CD14-positive monocyte (primary cell): Measurements from ENCODE around the gene MRGPRE. TPM values are rescaled to one million over a fixed set of nuclear protein-coding genes. Genes with fewer than 3 reads are reported as not detected.

Experiments used
- DNase-seq, 3 donors: peaks; one replicate each; pipeline ENCODE4 v3.0.0-alpha.2; 2011 to 2022
- H2AFZ ChIP-seq: 2 replicates; pipeline ENCODE4 v1.6.0; 2012; ENCODE audit warnings: mild to moderate bottlenecking, low read depth, low read length, inconsistent platforms; ENCODE audit not compliant: insufficient read depth, poor library complexity, severe bottlenecking
- H3K27ac ChIP-seq, 2 donors: 1 replicate in 1 of 2; 2 replicates in 1 of 2; pipeline ENCODE4 v1.5.1; 2012 to 2013; ENCODE audit warnings: low read length in 2 of 2, control low read depth in 1 of 2, inconsistent platforms in 1 of 2, low read depth in 1 of 2, mild to moderate bottlenecking in 1 of 2
- H3K27me3 ChIP-seq, 2 donors: one replicate each; pipeline versions ENCODE4 v1.6.0 to v1.6.1; 2011 to 2013; ENCODE audit warnings: low read length in 2 of 2; ENCODE audit not compliant: control insufficient read depth in 2 of 2, insufficient read depth in 2 of 2
- H3K36me3 ChIP-seq, 2 donors: replicated peaks in 1 of 2; 1 replicate in 1 of 2; 2 replicates in 1 of 2; pipeline versions ENCODE4 v1.5.1 to v1.6.1; 2012 to 2013; ENCODE audit warnings: low read length in 2 of 2, control low read depth in 1 of 2, inconsistent platforms in 1 of 2, mild to moderate bottlenecking in 1 of 2; ENCODE audit not compliant: insufficient read depth in 2 of 2, control insufficient read depth in 1 of 2
- H3K4me1 ChIP-seq, 2 donors: 1 replicate in 1 of 2; 2 replicates in 1 of 2; pipeline versions ENCODE4 v1.5.1 to v1.6.1; 2012 to 2013; ENCODE audit warnings: low read length in 2 of 2, control low read depth in 1 of 2, inconsistent platforms in 1 of 2, mild to moderate bottlenecking in 1 of 2, moderate library complexity in 1 of 2; ENCODE audit not compliant: insufficient read depth in 2 of 2, control insufficient read depth in 1 of 2
- H3K4me2 ChIP-seq: replicated peaks from 2 replicates; pipeline ENCODE3; 2012; ENCODE audit warnings: low read length, moderate library complexity, mild to moderate bottlenecking; ENCODE audit not compliant: poor library complexity, severe bottlenecking; ENCODE audit errors: extremely low read depth
- H3K4me3 ChIP-seq, 3 experiments: fragments of 200-600 bp in 1 of 3; sonication (generic) in 1 of 3; replicated peaks in 1 of 3; 1 replicate in 2 of 3; 2 replicates in 1 of 3; pipeline ENCODE4 v1.5.1; 2011 to 2013; ENCODE audit warnings: low read length in 3 of 3, mild to moderate bottlenecking in 3 of 3, control low read depth in 2 of 3, low read depth in 2 of 3, inconsistent platforms in 1 of 3, moderate library complexity in 1 of 3
- H3K79me2 ChIP-seq: 2 replicates; pipeline ENCODE4 v1.6.0; 2012; ENCODE audit warnings: mild to moderate bottlenecking, control low read depth, inconsistent platforms, low read length, moderate library complexity; ENCODE audit not compliant: insufficient read depth
- H3K9ac ChIP-seq: 2 replicates; pipeline ENCODE4 v1.6.0; 2017; ENCODE audit warnings: low read length, mild to moderate bottlenecking; ENCODE audit not compliant: insufficient read depth, poor library complexity, severe bottlenecking
- H3K9me3 ChIP-seq, 2 donors: replicated peaks in 1 of 2; 1 replicate in 1 of 2; 2 replicates in 1 of 2; pipeline versions ENCODE4 v1.5.1 to v1.6.1; 2012 to 2013; ENCODE audit warnings: low read length in 2 of 2, control low read depth in 1 of 2; ENCODE audit not compliant: control insufficient read depth in 1 of 2, insufficient read depth in 1 of 2
- H4K20me1 ChIP-seq: 2 replicates; pipeline ENCODE4 v1.6.0; 2012; ENCODE audit warnings: mild to moderate bottlenecking, low read length, control low read depth, moderate library complexity; ENCODE audit not compliant: insufficient read depth
- H3K27ac Mint-ChIP-seq, 7 donors: one replicate each; pipeline ENCODE4 v1.8.0; 2020; ENCODE audit warnings: mild to moderate bottlenecking in 7 of 7, mixed read lengths in 7 of 7, moderate library complexity in 6 of 7, inconsistent platforms in 2 of 7
- H3K27me3 Mint-ChIP-seq, 3 donors: one replicate each; pipeline ENCODE4 v1.8.0; 2021 to 2022; ENCODE audit warnings: low read depth in 3 of 3, mild to moderate bottlenecking in 3 of 3, mixed read lengths in 3 of 3, moderate library complexity in 3 of 3, inconsistent platforms in 1 of 3
- H3K36me3 Mint-ChIP-seq, 2 donors: one replicate each; pipeline ENCODE4 v1.8.0; 2020; ENCODE audit warnings: mixed read lengths in 2 of 2, inconsistent platforms in 1 of 2, mild to moderate bottlenecking in 1 of 2
- H3K4me1 Mint-ChIP-seq: one replicate; pipeline ENCODE4 v1.8.0; 2020; ENCODE audit warnings: mild to moderate bottlenecking, mixed read lengths
- H3K4me3 Mint-ChIP-seq, 2 donors: one replicate each; pipeline ENCODE4 v1.8.0; 2020; ENCODE audit warnings: mild to moderate bottlenecking in 2 of 2, mixed read lengths in 2 of 2, moderate library complexity in 1 of 2
- H3K9me3 Mint-ChIP-seq, 7 donors: one replicate each; pipeline ENCODE4 v1.8.0; 2020 to 2022; ENCODE audit warnings: mixed read lengths in 7 of 7, mild to moderate bottlenecking in 6 of 7, moderate library complexity in 6 of 7, inconsistent platforms in 2 of 7
- CTCF ChIP-seq: fragments of 200-600 bp; IDR thresholded peaks from one replicate; pipeline ENCODE4 v1.8.0; 2022; ENCODE audit warnings: antibody characterized with exemption, mild to moderate bottlenecking
- WGBS: methylation state at CpG from one replicate; pipeline ENCODE4 v1.1.5; 2013; ENCODE audit warnings: missing lambda C conversion rate; ENCODE audit not compliant: insufficient coverage; 5-methylcytosine and 5-hydroxymethylcytosine counted together
- intact Hi-C, 2 donors: fragments of 100-400 bp; cut with micrococcal nuclease; formaldehyde crosslinking; loops; one replicate each; pipeline versions ENCODE4 v1.15.0 to v1.15.1; 2023
- polyA plus RNA-seq, 3 donors: library from polyadenylated mRNA; depleted of rRNA in 1 of 3; unstranded in 2 of 3; stranded (reverse) in 1 of 3; fragments of 300-500 nt in 2 of 3; fragments of >200 nt in 1 of 3; fragmentation: Illumina TruSeq in 2 of 3; gene quantifications; 1 replicate in 2 of 3; 2 replicates in 1 of 3; pipeline ENCODE4 v1.2.3, GENCODE V29; 2012 to 2021

MRGPRE gene
- polyA plus RNA-seq, 3 donors = not detected

GRCh38 chr11:3189196-3189843 is 42.9 kb downstream of the MRGPRE start:
- Histone ChIP-seq H4K20me1 (no peaks in the 10 kb centered on the region), H2AFZ (no peak overlapping the region), H3K79me2 (no peaks in the 10 kb centered on the region), H3K4me3 (no peak overlapping the region), H3K27ac (no peak overlapping the region), H3K4me2 (no peak overlapping the region), H3K36me3 (no peaks in the 10 kb centered on the region), H3K9me3 (no peaks in the 10 kb centered on the region), H3K27me3 (no peaks in the 10 kb centered on the region), H3K4me1 (no peaks in the 10 kb centered on the region), H3K9ac (no peak overlapping the region)
- 90% methylated on average over 10 of the region's 15 CpGs for WGBS
- DNase-seq = no peak
- H3K27ac Mint-ChIP-seq = no peak overlapping the region
- no peaks in the 10 kb centered on the region for H3K36me3 Mint-ChIP-seq
- H3K27me3 Mint-ChIP-seq = peaks cover 2 to 21% (median 4%) of the 10 kb centered on the region in 3 donors
- H3K9me3 Mint-ChIP-seq = peaks cover 4 to 16% (median 12%) of the 10 kb centered on the region in 7 donors
- intact Hi-C loops = no loop called here
- H3K4me3 Mint-ChIP-seq = no peak overlapping the region
- no peak for TF ChIP-seq CTCF
- no peaks in the 10 kb centered on the region for H3K4me1 Mint-ChIP-seq

GRCh38 chr11:3188496-3189195 is 43.6 kb downstream of the MRGPRE start:
- Histone ChIP-seq H4K20me1 (no peaks in the 10 kb centered on the region), H3K4me1 (no peaks in the 10 kb centered on the region), H3K4me2 (no peak overlapping the region), H3K79me2 (no peaks in the 10 kb centered on the region), H2AFZ (no peak overlapping the region), H3K36me3 (no peaks in the 10 kb centered on the region), H3K9me3 (no peaks in the 10 kb centered on the region), H3K4me3 (no peak overlapping the region), H3K27ac (no peak overlapping the region), H3K9ac (no peak overlapping the region), H3K27me3 (no peaks in the 10 kb centered on the region)
- Mint-ChIP-seq H3K4me3 (no peak overlapping the region), H3K9me3 (peaks cover 4 to 19% (median 14%) of the 10 kb centered on the region in 7 donors), H3K4me1 (no peaks in the 10 kb centered on the region), H3K27me3 (peaks cover 0 to 15% (median 4%) of the 10 kb centered on the region in 3 donors), H3K36me3 (no peaks in the 10 kb centered on the region), H3K27ac (no peak overlapping the region)
- no peak for TF ChIP-seq CTCF
- WGBS = 96% methylated on average over 4 of the region's 17 CpGs
- intact Hi-C loops = no loop called here
- DNase-seq = no peak
